Calu3 (cell line): ENCODE results near the gene ATPAF2. TPM values are rescaled to one million over a fixed set of nuclear protein-coding genes. Genes with fewer than 3 reads are reported as not detected.

Source experiments
- BruUV-seq: library from RNA; stranded (reverse); fragments of 400-500 nt; replicated peaks from 2 replicates; lab custom pipeline; 2021; lab: Mats Ljungman, UMichigan
- CTCF ChIA-PET: fragments of 300-600 bp; sonication (Branson Sonifier 250); formaldehyde crosslinking; loops from one replicate; lab custom pipeline; 2022; ENCODE audit warnings: antibody characterized with exemption; lab: Charles Lee
- DNase-seq: peaks from one replicate; pipeline ENCODE4 v3.0.0; 2022
- H3K27ac Mint-ChIP-seq: one replicate; pipeline ENCODE4 v1.8.0; 2022; ENCODE audit warnings: mixed read lengths; ENCODE audit not compliant: unreplicated experiment
- H3K27me3 Mint-ChIP-seq: one replicate; pipeline ENCODE4 v1.8.0; 2022; ENCODE audit warnings: mixed read lengths; ENCODE audit not compliant: unreplicated experiment
- H3K36me3 Mint-ChIP-seq: one replicate; pipeline ENCODE4 v1.8.0; 2022; ENCODE audit warnings: mild to moderate bottlenecking, moderate library complexity, mixed read lengths; ENCODE audit not compliant: insufficient read depth, unreplicated experiment
- H3K4me1 Mint-ChIP-seq: one replicate; pipeline ENCODE4 v1.8.0; 2022; ENCODE audit warnings: mild to moderate bottlenecking, low read depth, mixed read lengths; ENCODE audit not compliant: unreplicated experiment
- H3K4me3 Mint-ChIP-seq: one replicate; pipeline ENCODE4 v1.8.0; 2022; ENCODE audit warnings: mild to moderate bottlenecking, low read depth, moderate library complexity, mixed read lengths; ENCODE audit not compliant: unreplicated experiment
- H3K9me3 Mint-ChIP-seq: one replicate; pipeline ENCODE4 v1.8.0; 2022; ENCODE audit warnings: low read depth, mixed read lengths; ENCODE audit not compliant: unreplicated experiment
- intact Hi-C: fragments of 100-400 bp; cut with micrococcal nuclease; formaldehyde crosslinking; loops from one replicate; pipeline ENCODE4 v1.10.0; 2022; ENCODE audit not compliant: unreplicated experiment
- total RNA-seq: library from RNA; stranded (reverse); gene quantifications from 2 replicates; pipeline ENCODE4 v1.2.3, GENCODE V29; 2022
- TF ChIP-seq, protein P1 (sequence below): fragments of 200-600 bp; IDR thresholded peaks from one replicate; pipeline ENCODE4 v1.8.0; 2022; ENCODE audit warnings: antibody characterized with exemption; ENCODE audit not compliant: unreplicated experiment

The ATPAF2 gene
- total RNA-seq, 1 experiment from 2014 or later = 17.7 TPM

DNA sequence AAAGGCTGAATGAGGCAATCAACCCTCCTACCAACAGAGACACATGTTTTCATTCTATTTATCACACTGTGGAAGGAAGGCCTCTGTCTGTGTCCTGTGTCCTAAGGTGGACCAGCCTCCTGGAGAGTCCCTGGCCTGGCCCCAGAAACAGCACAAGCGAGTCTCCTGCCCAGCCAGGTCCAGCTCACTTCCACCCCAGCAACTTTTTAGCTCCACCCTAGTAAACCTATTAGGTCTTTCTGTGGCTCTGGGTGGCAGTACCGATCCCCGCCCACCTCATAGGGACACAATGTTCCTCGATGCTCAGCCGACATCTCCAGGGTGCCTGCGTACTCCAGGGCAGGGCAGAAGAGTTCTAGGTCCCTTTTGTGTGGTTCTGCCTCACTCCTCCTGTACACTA, 55.6 kb downstream of the ATPAF2 start:
- TF ChIP-seq, protein P1, sequence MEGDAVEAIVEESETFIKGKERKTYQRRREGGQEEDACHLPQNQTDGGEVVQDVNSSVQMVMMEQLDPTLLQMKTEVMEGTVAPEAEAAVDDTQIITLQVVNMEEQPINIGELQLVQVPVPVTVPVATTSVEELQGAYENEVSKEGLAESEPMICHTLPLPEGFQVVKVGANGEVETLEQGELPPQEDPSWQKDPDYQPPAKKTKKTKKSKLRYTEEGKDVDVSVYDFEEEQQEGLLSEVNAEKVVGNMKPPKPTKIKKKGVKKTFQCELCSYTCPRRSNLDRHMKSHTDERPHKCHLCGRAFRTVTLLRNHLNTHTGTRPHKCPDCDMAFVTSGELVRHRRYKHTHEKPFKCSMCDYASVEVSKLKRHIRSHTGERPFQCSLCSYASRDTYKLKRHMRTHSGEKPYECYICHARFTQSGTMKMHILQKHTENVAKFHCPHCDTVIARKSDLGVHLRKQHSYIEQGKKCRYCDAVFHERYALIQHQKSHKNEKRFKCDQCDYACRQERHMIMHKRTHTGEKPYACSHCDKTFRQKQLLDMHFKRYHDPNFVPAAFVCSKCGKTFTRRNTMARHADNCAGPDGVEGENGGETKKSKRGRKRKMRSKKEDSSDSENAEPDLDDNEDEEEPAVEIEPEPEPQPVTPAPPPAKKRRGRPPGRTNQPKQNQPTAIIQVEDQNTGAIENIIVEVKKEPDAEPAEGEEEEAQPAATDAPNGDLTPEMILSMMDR = no peak
- no peaks in the 10 kb centered on the region for H3K36me3 Mint-ChIP-seq
- no peak overlapping the region for H3K4me3 Mint-ChIP-seq
- intact Hi-C loops = no loop called here
- H3K9me3 Mint-ChIP-seq = no peaks in the 10 kb centered on the region
- no peak overlapping the region for H3K27ac Mint-ChIP-seq
- BruUV-seq = no TSS peak
- no peaks in the 10 kb centered on the region for H3K27me3 Mint-ChIP-seq
- CTCF ChIA-PET = no interaction called here
- DNase-seq = no peak
- no peaks in the 10 kb centered on the region for H3K4me1 Mint-ChIP-seq

DNA sequence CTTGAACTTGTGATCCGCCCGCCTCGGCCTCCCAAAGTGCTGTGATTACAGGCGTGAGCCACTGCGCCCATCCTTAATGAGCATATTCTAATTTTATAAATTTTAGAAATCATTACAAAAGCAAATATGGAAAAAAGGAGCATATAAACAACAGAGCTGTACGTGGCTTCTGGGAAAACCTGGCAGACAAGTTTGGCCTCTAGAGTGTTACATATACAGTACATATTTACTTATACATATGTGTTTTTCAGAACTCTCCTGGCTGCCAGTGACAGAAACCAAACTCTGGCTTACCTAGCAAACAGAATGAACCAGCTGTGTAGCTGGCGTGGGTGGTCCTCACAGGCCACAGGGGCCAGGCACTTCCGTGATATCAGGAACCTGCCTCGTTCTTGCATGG, 56.2 kb downstream of the ATPAF2 start:
- CTCF ChIA-PET = no interaction called here
- BruUV-seq = no TSS peak
- H3K4me3 Mint-ChIP-seq = no peak overlapping the region
- intact Hi-C loops = no loop called here
- no peaks in the 10 kb centered on the region for H3K36me3 Mint-ChIP-seq
- H3K27me3 Mint-ChIP-seq = no peaks in the 10 kb centered on the region
- no peaks in the 10 kb centered on the region for H3K4me1 Mint-ChIP-seq
- H3K27ac Mint-ChIP-seq = no peak overlapping the region
- H3K9me3 Mint-ChIP-seq = no peaks in the 10 kb centered on the region
- DNase-seq = no peak
- TF ChIP-seq, protein P1 = no peak

DNA sequence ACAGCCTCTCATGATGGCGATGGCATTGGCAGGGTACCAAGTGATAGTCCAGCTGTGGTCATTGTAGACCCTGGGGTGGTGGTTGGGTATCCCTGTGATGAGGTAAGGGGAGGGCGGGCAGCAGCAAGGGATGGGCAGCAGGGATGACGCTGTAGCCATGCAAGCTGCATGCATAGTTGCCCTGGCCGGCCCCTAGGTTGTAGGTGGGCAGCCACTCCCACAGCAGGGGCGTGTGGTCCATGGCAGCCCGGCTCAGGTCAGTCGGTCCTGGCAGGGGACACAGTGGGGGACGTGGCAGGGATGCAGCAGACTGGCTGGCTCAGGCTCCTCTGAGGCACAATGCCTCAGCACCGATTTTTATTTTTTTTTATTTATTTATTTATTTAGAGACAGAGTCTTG, 57.6 kb downstream of the ATPAF2 start:
- H3K9me3 Mint-ChIP-seq = no peaks in the 10 kb centered on the region
- CTCF ChIA-PET = no interaction called here
- intact Hi-C loops = no loop called here
- no peak for DNase-seq
- no peaks in the 10 kb centered on the region for H3K27me3 Mint-ChIP-seq
- no TSS peak for BruUV-seq
- no peak overlapping the region for H3K27ac Mint-ChIP-seq
- no peaks in the 10 kb centered on the region for H3K36me3 Mint-ChIP-seq
- TF ChIP-seq, protein P1 = no peak
- no peak overlapping the region for H3K4me3 Mint-ChIP-seq
- no peaks in the 10 kb centered on the region for H3K4me1 Mint-ChIP-seq

DNA sequence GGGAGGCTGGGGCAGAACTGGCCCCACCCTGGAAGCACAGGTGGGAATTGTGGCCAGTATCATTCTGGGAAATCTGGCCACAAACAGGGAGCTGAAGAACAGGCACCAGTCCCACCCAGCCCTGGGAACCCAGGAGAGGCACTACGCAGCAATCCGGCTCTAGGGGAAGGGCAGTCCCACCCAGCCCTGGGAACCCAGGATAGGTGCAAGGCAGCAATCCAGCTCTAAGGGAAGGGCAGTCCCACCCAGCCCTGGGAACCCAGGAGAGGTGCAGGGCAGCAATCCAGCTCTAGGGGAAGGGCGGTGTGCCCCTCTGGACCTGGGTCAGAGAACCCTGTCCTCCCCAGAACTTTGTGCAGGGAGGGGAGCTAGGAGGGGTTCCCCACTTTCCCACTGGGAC, 59.2 kb downstream of the ATPAF2 start:
- TF ChIP-seq, protein P1 = no peak
- intact Hi-C loops = no loop called here
- no peak overlapping the region for H3K27ac Mint-ChIP-seq
- peaks cover 4% of the 10 kb centered on the region for H3K36me3 Mint-ChIP-seq
- H3K9me3 Mint-ChIP-seq = no peaks in the 10 kb centered on the region
- no TSS peak for BruUV-seq
- H3K4me3 Mint-ChIP-seq = no peak overlapping the region
- H3K4me1 Mint-ChIP-seq = no peaks in the 10 kb centered on the region
- no peak for DNase-seq
- peaks cover 10% of the 10 kb centered on the region for H3K27me3 Mint-ChIP-seq
- CTCF ChIA-PET = no interaction called here
